SK-N-SH (cell line): ENCODE data around the gene SEC62. TPM values are rescaled to one million over a fixed set of nuclear protein-coding genes. Genes with fewer than 3 reads are reported as not detected.

Experiments used
- CTCF ChIA-PET: fragments of 300-600, 350-600 bp; formaldehyde crosslinking; extraction: SDS; loops from one replicate; lab custom pipeline; 2021; lab: Yijun Ruan, JAX
- POLR2A ChIA-PET: fragments of 350-600 bp; sonication (Branson Sonifier 250); formaldehyde crosslinking; extraction: SDS; loops from one replicate; lab custom pipeline; 2020; ENCODE audit warnings: antibody characterized with exemption, inconsistent platforms; lab: Yijun Ruan, JAX
- DNase-seq: peaks from one replicate; pipeline ENCODE4 v3.0.0; 2012
- H2AFZ ChIP-seq: fragments of 200-600 bp; sonication (generic); 2 replicates; pipeline ENCODE4 v1.8.1; 2016; ENCODE audit warnings: antibody characterized with exemption, mild to moderate bottlenecking, low read depth
- H3F3A ChIP-seq: fragments of 200-600 bp; sonication (generic); replicated peaks from 2 replicates; pipeline ENCODE3; 2016; ENCODE audit warnings: antibody characterized with exemption, mild to moderate bottlenecking; ENCODE audit not compliant: insufficient read depth
- H3K27ac ChIP-seq, 2 experiments: fragments of 200-500 bp in 1 of 2; fragments of 200-600 bp in 1 of 2; sonication (Bioruptor generic) in 1 of 2; sonication (generic), shearing (Covaris generic) in 1 of 2; 2 replicates each; pipeline versions ENCODE4 v1.5.1 to v1.6.1; 2014 to 2016; ENCODE audit warnings: low read depth in 2 of 2, inconsistent platforms in 1 of 2, low read length in 1 of 2, mild to moderate bottlenecking in 1 of 2, mixed read lengths in 1 of 2
- H3K27me3 ChIP-seq: fragments of 200-600 bp; sonication (generic), shearing (Covaris generic); 2 replicates; pipeline ENCODE4 v1.6.1; 2016; ENCODE audit warnings: mixed run types; ENCODE audit not compliant: insufficient read depth
- H3K36me3 ChIP-seq, 2 experiments: fragments of 200-500 bp in 1 of 2; fragments of 200-600 bp in 1 of 2; sonication (Bioruptor generic) in 1 of 2; sonication (generic) in 1 of 2; replicated peaks in 1 of 2; 2 replicates each; pipeline versions ENCODE3 to v1.5.1; 2014 to 2016; ENCODE audit warnings: low read length in 1 of 2, mild to moderate bottlenecking in 1 of 2; ENCODE audit not compliant: insufficient read depth in 2 of 2, control insufficient read depth in 1 of 2
- H3K4me1 ChIP-seq, 2 experiments: fragments of 200-500 bp in 1 of 2; fragments of 200-600 bp in 1 of 2; sonication (Bioruptor generic) in 1 of 2; sonication (generic), shearing (Covaris generic) in 1 of 2; 2 replicates each; pipeline versions ENCODE4 v1.5.1 to v1.6.1; 2014 to 2016; ENCODE audit warnings: low read depth in 1 of 2, low read length in 1 of 2, mixed run types in 1 of 2; ENCODE audit not compliant: insufficient read depth in 2 of 2, control insufficient read depth in 1 of 2
- H3K4me2 ChIP-seq: fragments of 200-600 bp; sonication (generic), shearing (Covaris generic); 2 replicates; pipeline ENCODE4 v1.6.1; 2017; ENCODE audit warnings: mixed run types
- H3K4me3 ChIP-seq, 2 experiments: fragments of 200-500 bp in 1 of 2; fragments of 200-600 bp in 1 of 2; sonication (Bioruptor generic) in 1 of 2; sonication (generic), shearing (Covaris generic) in 1 of 2; 2 replicates each; pipeline versions ENCODE4 v1.5.1 to v1.8.1; 2014 to 2016; ENCODE audit warnings: low read depth in 2 of 2, inconsistent platforms in 1 of 2, low read length in 1 of 2, mild to moderate bottlenecking in 1 of 2, mixed read lengths in 1 of 2, moderate library complexity in 1 of 2
- H3K79me2 ChIP-seq: fragments of 200-600 bp; sonication (generic); 2 replicates; pipeline ENCODE4 v1.8.1; 2017; ENCODE audit warnings: mild to moderate bottlenecking; ENCODE audit not compliant: insufficient read depth
- H3K9ac ChIP-seq: fragments of 200-600 bp; sonication (generic); 2 replicates; pipeline ENCODE4 v1.6.1; 2017; ENCODE audit warnings: mixed run types
- H3K9me2 ChIP-seq: fragments of 200-600 bp; sonication (generic); 2 replicates; pipeline ENCODE4 v1.6.1; 2017; ENCODE audit warnings: mixed run types
- H3K9me3 ChIP-seq: fragments of 200-600 bp; sonication (generic); 2 replicates; pipeline ENCODE4 v1.6.1; 2017; ENCODE audit warnings: mixed run types, mild to moderate bottlenecking, moderate library complexity
- H4K20me1 ChIP-seq: fragments of 200-600 bp; sonication (generic); 2 replicates; pipeline ENCODE4 v1.6.1; 2017; ENCODE audit warnings: mild to moderate bottlenecking, mixed run types; ENCODE audit not compliant: insufficient read depth
- CHD2 ChIP-seq: fragments of 150-350 bp; IDR thresholded peaks from 2 replicates; pipeline ENCODE4 v1.6.1; 2018; ENCODE audit warnings: low read length; ENCODE audit not compliant: partially characterized antibody
- ELF1 ChIP-seq: IDR thresholded peaks from 2 replicates; pipeline ENCODE4 v1.4.0; 2012
- EP300 ChIP-seq, 2 experiments: IDR thresholded peaks; 2 replicates each; pipeline versions ENCODE4 v1.4.0 to v1.6.1; 2012; ENCODE audit warnings: borderline replicate concordance in 1 of 2, low read depth in 1 of 2, low read length in 1 of 2
- FOXJ3 ChIP-seq: sonication (generic); formaldehyde crosslinking; IDR thresholded peaks from 2 replicates; pipeline ENCODE4 v1.5.1; 2020; ENCODE audit warnings: mild to moderate bottlenecking, missing genetic modification reagents
- FOXM1 ChIP-seq: IDR thresholded peaks from 2 replicates; pipeline ENCODE4 v1.4.0; 2012; ENCODE audit warnings: low read depth, mild to moderate bottlenecking
- JUND ChIP-seq: IDR thresholded peaks from 2 replicates; pipeline ENCODE4 v1.4.0; 2012
- MXI1 ChIP-seq: IDR thresholded peaks from 2 replicates; pipeline ENCODE4 v1.6.1; 2012; ENCODE audit warnings: mild to moderate bottlenecking, low read depth, low read length, improper control_type of control experiment
- NRF1 ChIP-seq: IDR thresholded peaks from 2 replicates; pipeline ENCODE4 v1.6.1; 2012; ENCODE audit warnings: low read depth, mild to moderate bottlenecking, low read length
- RAD21 ChIP-seq: IDR thresholded peaks from 2 replicates; pipeline ENCODE4 v1.6.1; 2012; ENCODE audit warnings: mild to moderate bottlenecking, low read length
- RCOR1 ChIP-seq: fragments of 150-350 bp; IDR thresholded peaks from 2 replicates; pipeline ENCODE4 v1.6.1; 2017; ENCODE audit warnings: antibody characterized with exemption, low read length
- RXRA ChIP-seq: IDR thresholded peaks from 2 replicates; pipeline ENCODE4 v1.4.0; 2012; ENCODE audit warnings: low read depth, mild to moderate bottlenecking, borderline replicate concordance
- SMC3 ChIP-seq: IDR thresholded peaks from 2 replicates; pipeline ENCODE4 v1.6.1; 2012; ENCODE audit warnings: low read depth, low read length, improper control_type of control experiment
- TAF1 ChIP-seq: IDR thresholded peaks from 2 replicates; pipeline ENCODE4 v1.6.1; 2012; ENCODE audit warnings: low read depth, mild to moderate bottlenecking, low read length, moderate library complexity, borderline replicate concordance
- TCF12 ChIP-seq: IDR thresholded peaks from 2 replicates; pipeline ENCODE4 v1.4.0; 2012
- YY1 ChIP-seq: IDR thresholded peaks from 2 replicates; pipeline ENCODE4 v1.4.0; 2012; ENCODE audit warnings: low read depth, mild to moderate bottlenecking
- WGBS: methylation state at CpG from one replicate; pipeline ENCODE4 v1.1.6; 2017; ENCODE audit warnings: low lambda C conversion rate; 5-methylcytosine and 5-hydroxymethylcytosine counted together
- polyA plus RNA-seq, 3 experiments: library from polyadenylated mRNA; depleted of rRNA; stranded (reverse); fragments of >200 nt; gene quantifications; 2 replicates each; pipeline ENCODE4 v1.2.3, GENCODE V29; 2012
- TF ChIP-seq, protein P1 (sequence below): fragments of 150-350 bp; IDR thresholded peaks from 2 replicates; pipeline ENCODE4 v1.6.1; 2016; ENCODE audit warnings: mild to moderate bottlenecking, low read depth, low read length
- TF ChIP-seq, protein P2 (sequence below): IDR thresholded peaks from 2 replicates; pipeline ENCODE4 v1.4.0; 2012; ENCODE audit warnings: low read depth, borderline replicate concordance

The SEC62 gene
- polyA plus RNA-seq, 1 of the 3 experiments (the other 2 are of a cell fraction) = 15.0 TPM

DNA sequence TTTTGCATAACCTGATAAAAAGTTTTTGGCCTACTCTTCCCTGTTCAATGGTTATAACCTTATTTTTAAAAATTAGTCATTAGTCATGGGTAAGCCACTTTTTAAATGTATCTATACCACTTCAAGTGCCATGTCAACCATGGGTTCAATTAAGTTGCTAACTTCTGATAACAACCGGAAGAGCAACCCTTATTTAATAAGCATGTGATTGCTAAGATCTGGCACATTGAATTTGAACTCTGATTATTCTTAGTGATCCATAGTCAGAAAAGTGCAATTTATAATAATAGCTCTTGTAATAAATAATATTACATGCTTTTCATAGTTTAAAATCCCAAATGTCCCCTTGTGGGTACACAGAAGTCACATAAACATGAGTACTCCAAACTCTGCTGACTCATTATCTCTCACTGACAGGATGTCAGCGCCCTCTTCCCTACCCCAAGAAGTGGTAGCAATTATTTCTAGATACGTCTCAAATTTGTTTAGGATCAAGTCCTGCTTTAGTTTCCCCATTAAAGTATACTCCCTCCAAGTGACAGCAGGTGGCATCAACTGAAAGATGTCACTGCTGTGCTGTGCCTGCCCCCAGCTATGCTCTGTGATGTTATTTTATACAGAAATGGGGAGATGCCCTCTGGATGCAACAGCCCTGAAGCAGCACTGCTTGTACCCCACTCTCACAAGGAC, 36.6 kb upstream of the SEC62 start:
- ChIA-PET POLR2A (no interaction called here), CTCF (interaction anchor here (0.9 kb wide), 1 partner anchor 29 kb away, joined by 3 read pairs; no protein-coding TSS in a partner anchor)
- H2AFZ ChIP-seq = no peak overlapping the region
- no peak overlapping the region for H3K27ac ChIP-seq
- no peaks in the 10 kb centered on the region for H3K4me1 ChIP-seq
- 68% methylated on average over 3 of the region's 3 CpGs for WGBS
- no peaks in the 10 kb centered on the region; the same call in 1 of the 2 replicates for H3K27me3 ChIP-seq
- no peak for TF ChIP-seq ELF1
- no peak for TF ChIP-seq JUND
- TF ChIP-seq RAD21 = no peak
- no peak for TF ChIP-seq SMC3
- TF ChIP-seq, protein P1, sequence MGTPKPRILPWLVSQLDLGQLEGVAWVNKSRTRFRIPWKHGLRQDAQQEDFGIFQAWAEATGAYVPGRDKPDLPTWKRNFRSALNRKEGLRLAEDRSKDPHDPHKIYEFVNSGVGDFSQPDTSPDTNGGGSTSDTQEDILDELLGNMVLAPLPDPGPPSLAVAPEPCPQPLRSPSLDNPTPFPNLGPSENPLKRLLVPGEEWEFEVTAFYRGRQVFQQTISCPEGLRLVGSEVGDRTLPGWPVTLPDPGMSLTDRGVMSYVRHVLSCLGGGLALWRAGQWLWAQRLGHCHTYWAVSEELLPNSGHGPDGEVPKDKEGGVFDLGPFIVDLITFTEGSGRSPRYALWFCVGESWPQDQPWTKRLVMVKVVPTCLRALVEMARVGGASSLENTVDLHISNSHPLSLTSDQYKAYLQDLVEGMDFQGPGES = no peak
- no peak for TF ChIP-seq MXI1
- no peak for TF ChIP-seq FOXM1
- TF ChIP-seq, protein P2, sequence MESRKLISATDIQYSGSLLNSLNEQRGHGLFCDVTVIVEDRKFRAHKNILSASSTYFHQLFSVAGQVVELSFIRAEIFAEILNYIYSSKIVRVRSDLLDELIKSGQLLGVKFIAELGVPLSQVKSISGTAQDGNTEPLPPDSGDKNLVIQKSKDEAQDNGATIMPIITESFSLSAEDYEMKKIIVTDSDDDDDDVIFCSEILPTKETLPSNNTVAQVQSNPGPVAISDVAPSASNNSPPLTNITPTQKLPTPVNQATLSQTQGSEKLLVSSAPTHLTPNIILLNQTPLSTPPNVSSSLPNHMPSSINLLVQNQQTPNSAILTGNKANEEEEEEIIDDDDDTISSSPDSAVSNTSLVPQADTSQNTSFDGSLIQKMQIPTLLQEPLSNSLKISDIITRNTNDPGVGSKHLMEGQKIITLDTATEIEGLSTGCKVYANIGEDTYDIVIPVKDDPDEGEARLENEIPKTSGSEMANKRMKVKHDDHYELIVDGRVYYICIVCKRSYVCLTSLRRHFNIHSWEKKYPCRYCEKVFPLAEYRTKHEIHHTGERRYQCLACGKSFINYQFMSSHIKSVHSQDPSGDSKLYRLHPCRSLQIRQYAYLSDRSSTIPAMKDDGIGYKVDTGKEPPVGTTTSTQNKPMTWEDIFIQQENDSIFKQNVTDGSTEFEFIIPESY = no peak
- TF ChIP-seq YY1 = no peak
- TF ChIP-seq NRF1 = no peak
- no peak for TF ChIP-seq RXRA
- no peak for TF ChIP-seq EP300 (IDR thresholded peaks at IDR 0.05; ENCODE audit: borderline replicate concordance in 1 of 2, low read depth in 1 of 2, low read length in 1 of 2)
- no peak for TF ChIP-seq RCOR1
- TF ChIP-seq TCF12 = no peak
- no peak for TF ChIP-seq FOXJ3 (CRISPR knock-in tag)
- no peak for TF ChIP-seq CHD2
- no peak for TF ChIP-seq TAF1
- TF ChIP-seq, all 33 proteins: peak for 0
- Histone ChIP-seq H3K4me2 (no peak overlapping the region), H4K20me1 (no peaks in the 10 kb centered on the region), H3K79me2 (no peaks in the 10 kb centered on the region), H3K36me3 (no peaks in the 10 kb centered on the region), H3K9ac (no peak overlapping the region), H3K4me3 (no peak overlapping the region), H3K9me2 (no peaks in the 10 kb centered on the region), H3F3A (no peaks in the 10 kb centered on the region), H3K9me3 (no peaks in the 10 kb centered on the region)
- DNase-seq = no peak
